Progenitor cell of endocrine pancreas (in vitro differentiated cells): ENCODE results near the gene MICA. TPM values are rescaled to one million over a fixed set of nuclear protein-coding genes. Genes with fewer than 3 reads are reported as not detected.
"Not testable (repeated sequence)": the region's sequence is repeated elsewhere in the genome, so short reads cannot be mapped to it uniquely, and the experiment has no call there.

Source experiments
- DNase-seq: peaks from one replicate; pipeline ENCODE4 v3.0.0; 2021; ENCODE audit warnings: low spot score; ENCODE audit not compliant: unreplicated experiment
- H3K27ac Mint-ChIP-seq: 2 replicates; pipeline ENCODE4 v1.8.0; 2021; ENCODE audit warnings: mild to moderate bottlenecking, moderate library complexity, mixed read lengths
- H3K27me3 Mint-ChIP-seq: 2 replicates; pipeline ENCODE4 v1.8.0; 2021; ENCODE audit warnings: mixed read lengths
- H3K36me3 Mint-ChIP-seq: 2 replicates; pipeline ENCODE4 v1.8.0; 2022; ENCODE audit warnings: mixed read lengths; ENCODE audit not compliant: insufficient read depth
- H3K4me1 Mint-ChIP-seq: 2 replicates; pipeline ENCODE4 v1.8.0; 2021; ENCODE audit warnings: low read depth, mixed read lengths
- H3K4me3 Mint-ChIP-seq: 2 replicates; pipeline ENCODE4 v1.8.0; 2021; ENCODE audit warnings: low read depth, mild to moderate bottlenecking, moderate library complexity, mixed read lengths
- H3K9me3 Mint-ChIP-seq: 2 replicates; pipeline ENCODE4 v1.8.0; 2021; ENCODE audit warnings: low read depth, mixed read lengths
- CTCF ChIP-seq: fragments of 200-600 bp; sonication (generic); IDR thresholded peaks from one replicate; pipeline ENCODE4 v1.5.0; 2021; ENCODE audit warnings: antibody characterized with exemption, mild to moderate bottlenecking; ENCODE audit not compliant: unreplicated experiment
- total RNA-seq: library from RNA; stranded (reverse); gene quantifications from 2 replicates; pipeline ENCODE4 v1.2.1, GENCODE V29; 2021

Gene MICA
- total RNA-seq, 1 donor from 2014 or later = 8.9 TPM

DNA sequence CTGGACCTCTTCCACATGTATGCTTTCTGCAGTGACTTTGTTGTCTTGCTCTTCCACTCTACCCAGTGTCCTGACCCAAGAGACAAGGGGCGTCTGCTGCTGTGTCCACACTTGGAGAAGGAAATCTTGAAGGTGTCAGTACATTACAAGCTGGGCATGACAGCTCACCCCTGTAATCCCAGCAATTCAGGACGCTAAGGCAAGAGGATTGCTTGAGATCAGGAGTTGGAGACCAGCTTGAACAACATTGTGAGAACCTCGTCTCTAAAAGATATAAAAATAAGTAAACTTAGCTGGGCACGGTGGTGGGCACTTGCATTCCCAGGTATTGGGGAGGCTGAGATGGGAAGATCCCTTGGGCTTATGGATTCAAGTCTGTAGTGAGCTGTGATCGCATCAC, 40.6 kb upstream of the MICA start:
- Mint-ChIP-seq H3K4me1 (peaks cover 2% of the 10 kb centered on the region), H3K9me3 (peaks cover 3% of the 10 kb centered on the region), H3K27me3 (peaks cover 76% of the 10 kb centered on the region), H3K4me3 (no peak overlapping the region), H3K36me3 (no peaks in the 10 kb centered on the region), H3K27ac (no peak overlapping the region)
- DNase-seq = no peak
- no peak for TF ChIP-seq CTCF

DNA sequence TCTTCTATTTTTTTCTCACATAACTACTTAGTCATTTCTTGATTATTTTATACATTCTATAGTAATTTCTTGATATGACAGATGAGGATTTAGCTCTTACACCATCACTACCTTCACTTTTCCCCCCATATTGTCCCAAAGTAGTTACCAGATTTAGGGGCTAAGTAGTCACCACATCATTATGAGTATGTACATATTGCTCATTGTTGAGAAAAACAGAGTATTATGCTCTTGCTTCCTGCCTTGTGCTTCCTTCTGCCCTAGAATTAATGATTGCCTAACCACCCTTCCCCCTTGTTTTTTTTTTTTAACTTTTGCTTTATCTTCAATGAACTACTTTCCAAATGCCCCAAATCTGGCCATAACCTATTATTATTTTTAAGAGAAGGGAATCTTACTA, 39.6 kb upstream of the MICA start:
- peaks cover 2% of the 10 kb centered on the region for H3K4me1 Mint-ChIP-seq
- no peaks in the 10 kb centered on the region for H3K36me3 Mint-ChIP-seq
- no peak overlapping the region for H3K4me3 Mint-ChIP-seq
- H3K9me3 Mint-ChIP-seq = peaks cover 3% of the 10 kb centered on the region
- peaks cover 76% of the 10 kb centered on the region for H3K27me3 Mint-ChIP-seq
- H3K27ac Mint-ChIP-seq = no peak overlapping the region
- TF ChIP-seq CTCF = no peak
- DNase-seq = no peak

DNA sequence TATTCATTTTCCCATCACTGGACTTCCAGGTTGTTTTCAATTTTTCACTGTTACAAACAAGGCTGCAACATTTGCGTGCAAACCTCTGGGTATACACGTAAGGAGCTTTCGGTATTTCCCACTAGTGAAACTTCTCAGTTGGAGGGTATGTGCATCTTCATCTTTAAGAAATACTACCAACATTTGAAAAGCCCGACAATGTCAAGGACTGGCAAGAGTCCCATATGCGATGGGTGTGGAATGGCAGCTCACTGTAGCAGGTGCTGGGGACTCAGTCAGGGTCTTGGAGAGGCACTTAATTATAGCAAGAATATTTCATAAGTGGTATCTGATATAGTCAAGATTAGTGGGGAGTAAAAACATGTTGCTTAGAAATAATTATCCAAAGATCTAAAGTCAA, 37.5 kb upstream of the MICA start:
- H3K36me3 Mint-ChIP-seq = no peaks in the 10 kb centered on the region
- peaks cover 71% of the 10 kb centered on the region for H3K27me3 Mint-ChIP-seq
- no peak for TF ChIP-seq CTCF

DNA sequence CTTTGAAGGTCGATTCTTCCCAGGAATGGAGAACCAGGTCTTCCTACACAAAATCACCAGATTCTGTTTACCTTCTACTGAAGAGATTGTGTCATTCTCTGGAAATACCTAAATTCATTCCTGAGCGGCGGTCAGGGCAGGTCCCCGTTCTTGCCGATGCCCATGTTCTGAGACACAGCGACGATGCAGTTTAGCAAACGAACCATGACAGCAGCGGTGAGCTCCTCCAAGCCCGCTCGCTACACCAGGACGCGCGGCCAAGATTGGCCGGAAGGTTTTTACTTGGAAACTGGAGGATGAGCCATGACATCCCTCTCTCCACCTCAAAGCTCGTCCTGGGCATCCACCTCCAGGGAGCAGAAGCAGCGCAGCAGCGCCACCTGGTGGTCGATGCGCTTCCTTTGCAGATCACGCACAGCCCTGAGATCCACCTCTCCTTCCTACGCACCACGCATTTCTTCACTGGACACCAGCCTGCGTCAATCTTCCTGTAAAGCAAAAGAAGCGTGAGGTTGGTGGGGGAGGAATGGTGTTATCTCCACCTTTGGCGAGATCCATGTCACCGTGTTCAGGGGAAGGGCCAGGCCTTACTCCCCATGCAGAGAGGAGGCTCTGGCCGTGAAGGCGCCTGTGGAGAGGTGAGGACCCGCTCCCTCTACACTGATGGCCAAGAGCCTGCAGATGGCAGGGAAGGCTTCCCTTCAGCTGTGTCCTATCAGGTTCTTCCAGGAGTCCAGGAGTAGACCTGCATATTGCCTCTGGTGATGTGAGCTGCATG, 36.5 kb upstream of the MICA start:
- peak overlapping the region; percentile 18 for H3K4me3 Mint-ChIP-seq
- peaks cover 2% of the 10 kb centered on the region for H3K4me1 Mint-ChIP-seq
- H3K36me3 Mint-ChIP-seq = no peaks in the 10 kb centered on the region
- peak; percentile 94 for TF ChIP-seq CTCF
- H3K27ac Mint-ChIP-seq = no peak overlapping the region
- peaks cover 70% of the 10 kb centered on the region for H3K27me3 Mint-ChIP-seq
- H3K9me3 Mint-ChIP-seq = peaks cover 1% of the 10 kb centered on the region
- DNase-seq = peak; percentile 80

More for the DNA sequence above, 37.5 kb upstream of the MICA start:
- Mint-ChIP-seq H3K9me3 (peaks cover under 1% of the 10 kb centered on the region), H3K27ac (no peak overlapping the region), H3K4me3 (no peak overlapping the region), H3K4me1 (peaks cover 2% of the 10 kb centered on the region)
- DNase-seq = no peak

GRCh38 chr6:31368461-31368860, 34.9 kb upstream of the MICA start:
- no peak for DNase-seq
- TF ChIP-seq CTCF = no peak
- H3K27ac Mint-ChIP-seq = no peak overlapping the region
- H3K27me3 Mint-ChIP-seq = peaks cover 65% of the 10 kb centered on the region
- H3K4me1 Mint-ChIP-seq = peaks cover 2% of the 10 kb centered on the region
- no peak overlapping the region for H3K4me3 Mint-ChIP-seq
- peaks cover 6% of the 10 kb centered on the region for H3K9me3 Mint-ChIP-seq
- no peaks in the 10 kb centered on the region for H3K36me3 Mint-ChIP-seq

DNA sequence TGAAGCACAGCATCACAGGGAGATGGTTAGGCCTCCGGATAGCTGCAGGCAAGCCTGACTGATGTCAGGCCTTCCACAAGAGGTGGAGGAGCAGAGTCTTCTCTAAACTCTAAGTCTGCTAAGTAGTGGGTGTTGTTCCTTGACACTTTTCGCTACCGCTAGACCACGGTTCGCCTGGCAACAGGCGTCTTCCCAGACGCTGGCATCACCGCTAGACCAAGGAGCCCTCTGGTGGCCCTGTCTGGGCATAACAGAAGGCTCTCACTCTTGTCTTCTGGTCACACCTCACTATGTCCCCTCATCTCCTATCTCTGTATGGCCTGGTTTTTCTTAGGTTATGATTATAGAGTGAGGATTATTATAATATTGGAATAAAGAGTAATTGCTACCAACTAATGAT, 29.3 kb upstream of the MICA start:
- not testable (repeated sequence) for DNase-seq, H3K4me3 Mint-ChIP-seq, H3K4me1 Mint-ChIP-seq, H3K27ac Mint-ChIP-seq, H3K9me3 Mint-ChIP-seq, H3K36me3 Mint-ChIP-seq
- peaks cover 17% of the 10 kb centered on the region for H3K27me3 Mint-ChIP-seq
